Measurements from ENCODE around the gene ARHGAP27. TPM values are rescaled to one million over a fixed set of nuclear protein-coding genes. Genes with fewer than 3 reads are reported as not detected.

The ARHGAP27 gene
- total and polyA plus RNA-seq, 9 of the 15 experiments (the other 6 are each of a cell fraction or from before 2014, with no cell fraction given), result 0.04 to 4.6 (median 2.1) TPM

DNA sequence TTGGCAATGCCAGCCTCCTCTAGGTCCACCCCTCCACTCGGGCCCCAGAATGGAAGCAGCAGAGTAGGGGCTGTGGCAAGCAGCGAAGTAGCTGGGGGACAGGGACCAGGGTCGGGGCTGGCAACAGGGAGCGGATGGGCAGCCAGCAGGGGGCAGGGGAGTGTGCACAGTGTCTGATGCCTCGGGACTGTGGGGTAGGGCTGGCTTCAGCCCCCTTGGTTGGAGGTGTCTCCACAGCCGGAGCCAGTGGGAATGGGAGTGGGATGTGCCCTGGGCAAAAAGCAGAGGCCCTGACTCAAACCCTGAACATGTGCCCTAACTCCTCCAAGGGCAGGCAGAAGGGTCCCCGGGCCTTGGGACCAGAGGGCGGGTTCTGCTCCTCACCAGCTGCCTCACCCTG lies 18.5 kb upstream of the ARHGAP27 start:
- TF ChIP-seq PCBP1 (IDR thresholded peaks at IDR 0.05; ENCODE audit: low read depth, low read length, poor library complexity, severe bottlenecking) (no peak), MYC (IDR thresholded peaks at IDR 0.05; ENCODE audit: low read depth, low read length) (no peak), MYC (CRISPR knock-in tag; IDR thresholded peaks at IDR 0.05; ENCODE audit: borderline replicate concordance, low read depth) (no peak), ZNF197 (CRISPR knock-in tag; IDR thresholded peaks at IDR 0.05; ENCODE audit: low read depth) (no peak), POLR2A (conservative IDR thresholded peaks at IDR 0.05) (no peak)
- TF ChIP-seq, protein P1, sequence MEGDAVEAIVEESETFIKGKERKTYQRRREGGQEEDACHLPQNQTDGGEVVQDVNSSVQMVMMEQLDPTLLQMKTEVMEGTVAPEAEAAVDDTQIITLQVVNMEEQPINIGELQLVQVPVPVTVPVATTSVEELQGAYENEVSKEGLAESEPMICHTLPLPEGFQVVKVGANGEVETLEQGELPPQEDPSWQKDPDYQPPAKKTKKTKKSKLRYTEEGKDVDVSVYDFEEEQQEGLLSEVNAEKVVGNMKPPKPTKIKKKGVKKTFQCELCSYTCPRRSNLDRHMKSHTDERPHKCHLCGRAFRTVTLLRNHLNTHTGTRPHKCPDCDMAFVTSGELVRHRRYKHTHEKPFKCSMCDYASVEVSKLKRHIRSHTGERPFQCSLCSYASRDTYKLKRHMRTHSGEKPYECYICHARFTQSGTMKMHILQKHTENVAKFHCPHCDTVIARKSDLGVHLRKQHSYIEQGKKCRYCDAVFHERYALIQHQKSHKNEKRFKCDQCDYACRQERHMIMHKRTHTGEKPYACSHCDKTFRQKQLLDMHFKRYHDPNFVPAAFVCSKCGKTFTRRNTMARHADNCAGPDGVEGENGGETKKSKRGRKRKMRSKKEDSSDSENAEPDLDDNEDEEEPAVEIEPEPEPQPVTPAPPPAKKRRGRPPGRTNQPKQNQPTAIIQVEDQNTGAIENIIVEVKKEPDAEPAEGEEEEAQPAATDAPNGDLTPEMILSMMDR (IDR thresholded peaks at IDR 0.05 in 2 of 3, conservative IDR thresholded peaks at IDR 0.05 in 1 of 3; ENCODE audit: insufficient read depth in 2 of 3, low read depth in 1 of 3, low read length in 3 of 3), result peak in 1 of 3 experiments; percentile 21; a peak in 1 of 6 replicates
- TF ChIP-seq, protein P2, sequence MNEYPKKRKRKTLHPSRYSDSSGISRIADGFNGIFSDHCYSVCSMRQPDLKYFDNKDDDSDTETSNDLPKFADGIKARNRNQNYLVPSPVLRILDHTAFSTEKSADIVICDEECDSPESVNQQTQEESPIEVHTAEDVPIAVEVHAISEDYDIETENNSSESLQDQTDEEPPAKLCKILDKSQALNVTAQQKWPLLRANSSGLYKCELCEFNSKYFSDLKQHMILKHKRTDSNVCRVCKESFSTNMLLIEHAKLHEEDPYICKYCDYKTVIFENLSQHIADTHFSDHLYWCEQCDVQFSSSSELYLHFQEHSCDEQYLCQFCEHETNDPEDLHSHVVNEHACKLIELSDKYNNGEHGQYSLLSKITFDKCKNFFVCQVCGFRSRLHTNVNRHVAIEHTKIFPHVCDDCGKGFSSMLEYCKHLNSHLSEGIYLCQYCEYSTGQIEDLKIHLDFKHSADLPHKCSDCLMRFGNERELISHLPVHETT (CRISPR knock-in tag; conservative IDR thresholded peaks at IDR 0.05 in 1 of 2, IDR thresholded peaks at IDR 0.05 in 1 of 2), result no peak
- DNase-seq (ENCODE audit: extremely low read depth in 1 of 4, low spot score in 3 of 4), result no peak
- no peak for ATAC-seq
- H3K36me3 ChIP-seq (ENCODE audit: control insufficient read depth, insufficient read depth, low read length), result no peaks in the 10 kb centered on the region
- no peaks in the 10 kb centered on the region for H3K9me1 ChIP-seq (ENCODE audit: control insufficient read depth, insufficient read depth, low read length)
- no peak overlapping the region for H2AFZ ChIP-seq (ENCODE audit: low read depth, low read length)
- no peaks in the 10 kb centered on the region for H3K9me3 ChIP-seq (replicated peaks; ENCODE audit: control insufficient read depth, insufficient read depth, low read depth, low read length)
- intact Hi-C loops (cut with micrococcal nuclease) (no loop called here), in situ Hi-C loops (cut with MboI) (no loop called here)
- H3K4me2 ChIP-seq (ENCODE audit: insufficient read depth, low read length), result no peak overlapping the region
- H3K4me3 ChIP-seq, result no peak overlapping the region
- no TSS peak for BruUV-seq (replicated peaks)
- no peak overlapping the region; a peak in 1 of 4 replicates for H3K9ac ChIP-seq (ENCODE audit: insufficient read depth in 1 of 2, low read depth in 2 of 2, low read length in 2 of 2)
- ChIA-PET POLR2A (no interaction called here), CTCF (ENCODE audit: low intra/inter-chr PET ratio) (no interaction called here)
- no peaks in the 10 kb centered on the region for H3K79me2 ChIP-seq (ENCODE audit: control insufficient read depth, insufficient read depth, low read length)
- 68% methylated on average over 7 of the region's 8 CpGs for WGBS (ENCODE audit: insufficient coverage, low coverage, missing lambda C conversion rate)
- no peaks in the 10 kb centered on the region for H3K27me3 ChIP-seq (ENCODE audit: control insufficient read depth in 2 of 2, insufficient read depth in 2 of 2, low read length in 2 of 2)
- H3K4me1 ChIP-seq (replicated peaks in 1 of 2; ENCODE audit: control insufficient read depth in 2 of 2, insufficient read depth in 2 of 2, low read length in 2 of 2), result peaks cover 0 to 1% of the 10 kb centered on the region in 2 experiments; a peak in 2 of 5 replicates
- H3K27ac ChIP-seq (ENCODE audit: extremely low read depth, low read depth, low read length), result no peak overlapping the region
- FAIRE-seq, result no peak
- no peaks in the 10 kb centered on the region for H4K20me1 ChIP-seq (replicated peaks; ENCODE audit: control insufficient read depth, insufficient read depth, low read length)
